HCEC 1CT (cell line): Measurements from ENCODE around the gene TSR3.
A peak's percentile ranks its signal among the peaks of the same experiment; 100 is the strongest.
"Not testable (repeated sequence)": the region's sequence is repeated elsewhere in the genome, so short reads cannot be mapped to it uniquely, and the experiment has no call there.

Source experiments
- DNase-seq: peaks from one replicate; pipeline ENCODE4 v3.0.0-alpha.2; 2017

The TSR3 gene

GRCh38 chr16:1335996-1336395 lies 15.7 kb downstream of the TSR3 start:
- no peak for DNase-seq

DNA sequence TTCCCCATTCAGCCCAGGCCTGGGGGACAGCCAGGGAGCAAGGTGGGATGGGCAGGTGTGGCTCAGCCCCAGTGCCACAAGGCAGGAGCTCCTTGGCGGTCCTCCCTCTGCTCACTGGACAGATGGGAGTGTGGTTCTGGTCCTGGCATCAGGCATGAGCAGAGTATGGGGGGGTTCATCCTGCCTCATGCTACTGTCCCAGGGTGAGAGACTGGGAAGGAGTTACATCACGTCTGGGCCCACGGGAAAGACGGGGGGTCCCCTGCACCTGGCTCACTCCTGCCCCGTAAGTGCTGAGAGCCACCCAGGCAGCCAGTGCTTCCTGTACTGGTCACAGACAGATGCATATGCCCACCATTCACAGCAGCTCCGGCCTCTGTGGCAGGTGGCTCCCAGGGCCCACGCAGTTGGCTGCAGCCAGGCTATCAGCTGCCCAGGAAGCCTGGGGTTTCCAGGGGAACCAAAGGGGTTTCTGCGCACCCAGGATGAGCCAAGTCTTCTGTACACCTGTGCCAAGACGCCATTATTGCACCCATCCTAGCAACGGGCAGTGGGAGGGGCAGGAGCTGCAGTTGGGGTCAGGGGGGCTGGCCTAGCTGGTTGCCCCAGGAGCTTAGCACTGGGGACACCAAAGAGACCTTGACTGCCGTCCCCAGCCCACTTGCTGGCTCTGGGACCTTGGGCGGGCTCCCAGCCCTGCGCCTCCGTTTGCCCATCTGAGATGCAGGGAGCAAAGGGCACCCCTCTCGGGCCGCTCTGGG lies 16.3 kb downstream of the TSR3 start:
- no peak for DNase-seq

GRCh38 chr16:1334739-1335138 lies 16.9 kb downstream of the TSR3 start:
- no peak for DNase-seq

- no peak for DNase-seq
Measured at GRCh38 chr16:1333854-1334700, 17.6 kb downstream of the TSR3 start.

GRCh38 chr16:1333149-1333812 lies 18.4 kb downstream of the TSR3 start, which contains the start of gene BAIAP3:
TSS of gene BAIAP3 (plus strand) at chr16:1333645. CDS start at chr16:1338550, 4,905 bp downstream.
- DNase-seq = no peak

DNA sequence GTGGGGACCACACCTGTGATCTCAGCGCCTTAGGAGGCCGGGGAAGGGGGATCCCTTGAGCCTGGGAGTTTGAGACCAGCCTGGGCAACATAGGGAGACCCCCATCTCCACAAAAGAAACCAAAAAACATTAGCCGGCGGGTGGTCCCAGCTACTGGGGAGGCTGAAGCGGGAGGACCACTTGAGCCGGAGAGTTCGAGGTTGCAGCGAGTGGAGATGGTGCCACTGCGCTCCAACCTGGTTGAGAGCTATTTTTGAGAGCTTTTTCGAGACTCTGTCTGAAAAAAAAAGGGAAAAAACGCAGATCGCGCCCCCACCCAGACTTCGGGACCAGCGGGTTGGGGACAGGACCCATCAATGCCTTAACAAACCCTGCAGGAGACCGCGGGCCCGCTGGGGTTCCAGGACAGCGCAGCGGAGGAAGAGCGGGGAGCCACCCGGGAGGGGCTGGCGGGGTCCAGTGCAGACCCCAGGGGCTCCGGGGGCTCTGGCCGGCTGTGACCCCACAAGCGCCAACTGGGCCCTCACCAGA lies 19.0 kb downstream of the TSR3 start:
- DNase-seq = no peak

- DNase-seq = peak; percentile 39
Measured at GRCh38 chr16:1331712-1332617, 19.7 kb downstream of the TSR3 start.

DNA sequence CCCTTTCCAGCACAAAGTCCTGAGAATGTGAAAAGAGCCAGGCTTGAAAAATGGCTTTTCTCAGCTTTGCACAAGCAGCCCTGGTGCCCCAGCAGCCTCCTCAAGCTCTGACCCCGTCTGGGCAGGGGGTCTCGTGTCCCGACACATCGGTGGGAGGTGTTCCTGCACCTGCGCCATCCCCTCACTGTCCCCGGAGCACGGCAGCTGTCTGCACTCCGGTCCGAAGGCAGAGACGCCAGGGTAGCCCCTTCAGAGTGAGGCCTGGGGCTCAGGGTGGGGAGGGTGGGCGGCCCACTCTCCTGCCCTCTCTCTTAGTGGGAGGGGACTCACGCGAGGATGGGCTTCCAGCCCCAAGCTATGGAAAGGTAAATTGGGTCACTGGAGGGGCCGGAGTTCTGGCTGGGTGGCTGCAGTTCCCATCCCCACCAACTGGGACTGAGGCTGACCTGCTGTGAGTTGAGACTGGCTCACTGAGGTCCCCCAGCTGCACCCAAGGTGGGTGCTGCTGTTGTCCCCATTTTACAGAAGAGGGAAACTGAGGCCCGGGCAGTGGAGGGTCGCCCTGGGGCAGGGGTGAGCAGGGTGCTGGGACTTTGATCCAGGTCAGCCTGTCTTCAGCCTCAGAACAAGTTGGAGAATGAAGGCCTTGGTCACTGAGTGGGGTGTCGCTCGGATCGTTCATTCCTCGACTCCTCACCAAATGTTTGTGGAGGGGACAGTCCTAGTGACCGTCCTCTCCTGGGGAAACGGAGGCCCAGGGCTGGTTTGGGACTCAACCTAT lies 20.6 kb downstream of the TSR3 start:
- no peak for DNase-seq

DNA sequence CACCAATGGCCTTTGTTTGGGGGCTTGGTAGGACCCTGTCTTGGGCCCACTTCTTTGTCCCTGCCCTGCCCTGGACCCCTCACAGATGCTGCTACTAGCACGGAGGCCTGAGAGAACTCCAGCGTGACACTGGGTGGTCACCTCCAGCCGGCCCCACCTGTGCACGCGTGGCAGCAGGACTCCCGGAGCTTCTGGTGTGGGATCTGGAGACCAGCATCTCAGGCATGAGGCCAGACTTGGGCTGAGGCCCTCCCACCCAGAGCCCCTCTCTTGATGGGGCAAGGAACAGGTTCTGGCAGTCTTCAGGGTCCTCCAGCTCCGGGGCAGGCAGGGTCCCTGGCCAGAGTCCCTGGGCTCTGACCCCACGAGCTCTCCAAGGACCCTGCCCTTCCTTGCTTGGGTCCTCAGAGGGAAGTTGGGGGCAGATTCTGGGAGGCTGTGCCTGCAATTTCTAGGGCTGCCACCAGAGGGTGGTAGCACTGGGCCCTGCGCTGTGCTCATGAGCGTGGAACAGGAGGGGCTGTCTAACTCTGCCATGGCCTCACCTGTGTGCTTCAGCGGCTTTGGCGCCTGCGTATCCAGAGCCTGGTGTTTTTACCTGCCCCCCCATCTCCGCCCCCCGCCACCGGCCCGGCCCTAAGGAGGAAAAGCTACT lies 21.3 kb downstream of the TSR3 start:
- no peak for DNase-seq

- DNase-seq = not testable (repeated sequence)
Measured at GRCh38 chr16:1328961-1329360, 22.7 kb downstream of the TSR3 start.

DNA sequence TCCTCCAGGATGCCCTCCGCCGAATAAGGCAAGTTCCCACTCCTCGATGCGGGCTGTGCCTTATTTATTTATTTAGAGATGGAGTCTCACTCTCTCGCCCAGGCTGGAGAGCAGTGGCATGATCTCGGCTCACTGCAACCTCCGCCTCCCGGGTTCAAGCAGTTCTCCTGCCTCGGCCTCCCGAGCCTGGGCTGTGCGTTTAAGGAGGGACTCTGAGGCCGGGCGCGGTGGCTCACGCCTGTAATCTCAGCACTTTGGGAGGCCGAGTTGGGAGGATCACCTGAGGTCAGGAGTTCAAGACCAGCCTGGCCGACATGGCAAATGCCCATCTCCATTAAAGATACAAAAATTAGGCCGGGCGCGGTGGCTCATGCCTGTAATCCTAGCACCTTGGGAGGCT lies 23.5 kb downstream of the TSR3 start:
- not testable (repeated sequence) for DNase-seq

- DNase-seq = no peak
Measured at GRCh38 chr16:1327619-1327947, 24.1 kb downstream of the TSR3 start.

DNA sequence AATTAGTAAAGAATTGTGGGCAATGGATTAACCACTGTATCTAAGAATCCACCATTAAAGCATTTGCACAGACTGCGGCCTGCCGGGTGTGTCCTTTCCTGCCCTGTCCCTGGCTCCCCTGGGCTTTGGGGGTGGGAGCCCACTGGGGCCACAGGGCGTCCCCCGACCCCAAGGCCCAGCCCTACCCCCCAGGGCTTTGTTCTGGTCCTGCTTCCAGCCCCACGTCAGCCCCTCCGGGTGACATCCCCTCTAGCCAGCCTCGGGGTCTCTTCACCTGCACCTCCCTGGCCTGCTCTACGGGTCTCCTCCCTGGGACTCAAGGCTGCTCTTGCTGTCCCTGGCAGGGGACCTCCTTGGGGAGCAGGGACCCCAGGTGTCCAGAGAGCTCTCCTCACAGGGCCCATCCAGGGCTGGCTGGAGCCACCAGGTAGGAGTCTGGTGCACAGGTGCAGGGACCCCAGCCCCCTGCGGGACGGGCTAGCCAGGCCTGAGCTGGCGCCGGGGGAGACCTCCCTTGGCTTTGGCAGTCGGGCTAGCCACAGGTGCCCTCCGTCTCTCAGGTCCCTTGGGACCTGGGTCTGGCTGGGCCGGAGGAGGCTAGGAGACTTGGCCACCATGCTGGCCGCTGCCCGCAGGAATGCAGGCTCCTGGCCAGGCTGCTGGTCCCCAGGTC lies 24.6 kb downstream of the TSR3 start:
- DNase-seq = no peak

- DNase-seq = no peak
Measured at GRCh38 chr16:1326391-1326790, 25.3 kb downstream of the TSR3 start.

GRCh38 chr16:1325673-1326371 lies 25.9 kb downstream of the TSR3 start:
- no peak for DNase-seq

DNA sequence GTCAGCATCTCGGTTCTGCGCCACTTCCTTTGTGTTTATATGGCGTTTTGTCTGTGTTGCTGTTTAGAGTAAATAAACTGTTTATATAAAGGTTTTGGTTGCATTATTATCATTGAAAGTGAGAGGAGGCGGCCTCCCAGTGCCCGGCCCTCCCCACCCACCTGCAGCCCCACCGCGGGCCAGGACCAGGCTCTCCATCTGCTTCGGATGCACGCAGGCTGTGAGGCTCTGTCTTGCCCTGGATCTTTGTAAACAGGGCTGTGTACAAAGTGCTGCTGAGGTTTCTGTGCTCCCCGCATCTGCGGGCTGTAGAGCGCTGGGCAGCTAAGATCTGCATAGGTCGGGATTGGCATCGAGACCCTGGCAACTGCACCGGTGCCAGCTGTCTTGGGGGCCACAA lies 26.4 kb downstream of the TSR3 start:
- DNase-seq = no peak

DNA sequence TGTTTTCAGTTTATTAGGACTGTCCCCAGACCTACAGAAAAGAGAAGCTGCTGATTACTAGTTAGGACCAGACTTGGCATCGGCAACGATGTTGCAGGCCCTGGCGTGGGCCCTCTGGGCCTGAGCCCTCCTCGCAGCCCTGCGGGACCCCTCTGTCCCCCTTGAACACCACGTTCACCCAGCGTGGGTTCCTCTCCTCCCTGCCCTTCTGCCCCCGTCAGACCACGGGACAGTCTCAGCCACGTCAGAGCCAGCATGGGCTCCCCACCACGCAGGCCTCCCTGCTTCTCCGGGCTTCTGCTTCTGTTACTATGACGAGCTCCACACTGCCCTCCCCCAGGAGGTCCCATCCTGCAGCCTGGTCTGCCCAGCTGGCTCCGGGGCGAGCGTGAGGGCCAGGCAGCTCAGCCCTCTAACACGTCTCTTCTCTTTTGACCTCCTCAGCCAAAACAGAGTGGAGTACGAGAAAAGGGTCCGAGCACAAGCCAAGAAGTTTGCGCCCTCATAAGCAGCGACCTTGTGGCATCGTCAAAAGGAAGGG lies 27.3 kb downstream of the TSR3 start:
- DNase-seq = no peak

GRCh38 chr16:1323296-1324239 lies 28.1 kb downstream of the TSR3 start:
- no peak for DNase-seq
